GM12892 (cell line): ENCODE data around the gene ANKS1A.
A peak's percentile ranks its signal among the peaks of the same experiment; 100 is the strongest.

Experiments used
- DNase-seq: peaks from one replicate; pipeline ENCODE4 v3.0.0; 2011; ENCODE audit not compliant: insufficient read length
- FAIRE-seq: peaks from 2 replicates; lab custom pipeline; 2011; peaks lifted over from hg19 to GRCh38; lab: Jason Lieb, UNC
- POLR2A ChIP-seq: IDR thresholded peaks from 2 replicates; pipeline ENCODE4 v1.6.1; 2011; ENCODE audit warnings: low read depth, low read length, control low read depth
- POLR2AphosphoS5 ChIP-seq: IDR thresholded peaks from 2 replicates; pipeline ENCODE4 v1.6.1; 2011; ENCODE audit warnings: low read depth, low read length, control low read depth
- TAF1 ChIP-seq: IDR thresholded peaks from 2 replicates; pipeline ENCODE4 v1.6.1; 2011; ENCODE audit warnings: low read depth, mild to moderate bottlenecking, control low read depth, low read length, borderline replicate concordance

The ANKS1A gene

GRCh38 chr6:34911822-34912221, 22.8 kb downstream of the ANKS1A start:
- TF ChIP-seq POLR2AphosphoS5 (no peak), TAF1 (no peak), POLR2A (no peak)
- FAIRE-seq (no peak), DNase-seq (no peak)

- FAIRE-seq (peak; percentile 56), DNase-seq (no peak)
- no peak for TF ChIP-seq POLR2AphosphoS5
- no peak for TF ChIP-seq TAF1
- TF ChIP-seq POLR2A: no peak
Observed at GRCh38 chr6:34912715-34913464, 23.8 kb downstream of the ANKS1A start.

- FAIRE-seq (no peak), DNase-seq (no peak)
- TF ChIP-seq POLR2AphosphoS5 (no peak), TAF1 (no peak), POLR2A (no peak)
Observed at GRCh38 chr6:34914358-34914757, 25.3 kb downstream of the ANKS1A start.

GRCh38 chr6:34916348-34916967, 27.4 kb downstream of the ANKS1A start:
- DNase-seq: no peak
- FAIRE-seq: no peak
- TF ChIP-seq TAF1 (no peak), POLR2A (no peak)

- FAIRE-seq (no peak), DNase-seq (no peak)
- TF ChIP-seq POLR2AphosphoS5: no peak
- no peak for TF ChIP-seq POLR2A
- no peak for TF ChIP-seq TAF1
Observed at GRCh38 chr6:34917626-34918285, 28.7 kb downstream of the ANKS1A start.

GRCh38 chr6:34919651-34920050, 30.6 kb downstream of the ANKS1A start:
- no peak for DNase-seq
- no peak for FAIRE-seq
- TF ChIP-seq POLR2A: no peak
- no peak for TF ChIP-seq TAF1
- no peak for TF ChIP-seq POLR2AphosphoS5

GRCh38 chr6:34920097-34920496, 31.0 kb downstream of the ANKS1A start:
- no peak for FAIRE-seq
- DNase-seq: no peak
- no peak for TF ChIP-seq TAF1
- no peak for TF ChIP-seq POLR2AphosphoS5
- no peak for TF ChIP-seq POLR2A

GRCh38 chr6:34922177-34922663, 33.2 kb downstream of the ANKS1A start:
- FAIRE-seq (no peak), DNase-seq (no peak)
- no peak for TF ChIP-seq POLR2A
- TF ChIP-seq TAF1: no peak
- no peak for TF ChIP-seq POLR2AphosphoS5

- no peak for FAIRE-seq
- no peak for TF ChIP-seq POLR2A
- TF ChIP-seq POLR2AphosphoS5: no peak
- no peak for TF ChIP-seq TAF1
- DNase-seq: no peak
Observed at GRCh38 chr6:34924831-34925625, 36.0 kb downstream of the ANKS1A start.

GRCh38 chr6:34926655-34927054, 37.6 kb downstream of the ANKS1A start:
- no peak for FAIRE-seq
- TF ChIP-seq POLR2AphosphoS5 (no peak), TAF1 (no peak), POLR2A (no peak)
- no peak for DNase-seq

- TF ChIP-seq POLR2A: no peak
- TF ChIP-seq POLR2AphosphoS5: no peak
- TF ChIP-seq TAF1: no peak
- DNase-seq (no peak), FAIRE-seq (no peak)
Observed at GRCh38 chr6:34928220-34928619, 39.2 kb downstream of the ANKS1A start.
